DND-41 (cell line): Measurements from ENCODE around the gene PCNX1.
"Not testable (repeated sequence)": the region's sequence is repeated elsewhere in the genome, so short reads cannot be mapped to it uniquely, and the experiment has no call there.

Experiments used
- EZH2 ChIP-seq: IDR thresholded peaks from 3 replicates; pipeline ENCODE4 v1.6.1; 2012; ENCODE audit warnings: borderline replicate concordance, low read depth, mild to moderate bottlenecking, moderate library complexity, low read length, inconsistent platforms; ENCODE audit not compliant: severe bottlenecking
- TF ChIP-seq, protein P1 (sequence below): IDR thresholded peaks from 2 replicates; pipeline ENCODE4 v1.5.1; 2012; ENCODE audit warnings: borderline replicate concordance, low read length, moderate library complexity, mild to moderate bottlenecking; ENCODE audit not compliant: poor library complexity, severe bottlenecking; ENCODE audit errors: extremely low read depth

DNA sequence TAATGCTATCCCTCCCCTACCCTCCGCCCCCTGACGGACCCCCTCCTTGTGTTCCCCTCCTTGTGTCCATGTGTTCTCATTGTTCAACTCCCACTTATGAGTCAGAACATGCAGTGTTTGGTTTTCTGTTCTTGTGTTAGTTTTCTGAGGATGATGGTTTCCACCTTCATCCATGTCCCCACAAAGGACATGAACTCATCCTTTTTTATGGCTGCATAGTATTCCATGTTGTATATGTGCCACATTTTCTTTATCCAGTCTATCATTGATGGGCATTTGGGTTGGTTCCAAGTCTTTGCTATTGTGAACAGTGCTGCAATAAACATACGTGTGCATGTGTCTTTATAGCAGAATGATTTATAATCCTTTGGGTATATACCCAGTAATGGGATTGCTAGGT, 112.7 kb downstream of the PCNX1 start:
- TF ChIP-seq, protein P1, sequence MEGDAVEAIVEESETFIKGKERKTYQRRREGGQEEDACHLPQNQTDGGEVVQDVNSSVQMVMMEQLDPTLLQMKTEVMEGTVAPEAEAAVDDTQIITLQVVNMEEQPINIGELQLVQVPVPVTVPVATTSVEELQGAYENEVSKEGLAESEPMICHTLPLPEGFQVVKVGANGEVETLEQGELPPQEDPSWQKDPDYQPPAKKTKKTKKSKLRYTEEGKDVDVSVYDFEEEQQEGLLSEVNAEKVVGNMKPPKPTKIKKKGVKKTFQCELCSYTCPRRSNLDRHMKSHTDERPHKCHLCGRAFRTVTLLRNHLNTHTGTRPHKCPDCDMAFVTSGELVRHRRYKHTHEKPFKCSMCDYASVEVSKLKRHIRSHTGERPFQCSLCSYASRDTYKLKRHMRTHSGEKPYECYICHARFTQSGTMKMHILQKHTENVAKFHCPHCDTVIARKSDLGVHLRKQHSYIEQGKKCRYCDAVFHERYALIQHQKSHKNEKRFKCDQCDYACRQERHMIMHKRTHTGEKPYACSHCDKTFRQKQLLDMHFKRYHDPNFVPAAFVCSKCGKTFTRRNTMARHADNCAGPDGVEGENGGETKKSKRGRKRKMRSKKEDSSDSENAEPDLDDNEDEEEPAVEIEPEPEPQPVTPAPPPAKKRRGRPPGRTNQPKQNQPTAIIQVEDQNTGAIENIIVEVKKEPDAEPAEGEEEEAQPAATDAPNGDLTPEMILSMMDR = not testable (repeated sequence)
- not testable (repeated sequence) for TF ChIP-seq EZH2
